ENCODE measurements around the gene ADAMTS13. TPM values are rescaled to one million over a fixed set of nuclear protein-coding genes. Genes with fewer than 3 reads are reported as not detected.
A peak's percentile ranks its signal among the peaks of the same experiment; 100 is the strongest.

The ADAMTS13 gene
- total RNA-seq, 2 experiments from 2014 or later = 1.4 to 2.5 TPM

- ATAC-seq (no peak), DNase-seq (no peak)
- Mint-ChIP-seq H3K4me1 (ENCODE audit: low read depth) (peaks cover 14% of the 10 kb centered on the region), H3K4me3 (peak overlapping the region; percentile 86), H3K27ac (no peak overlapping the region), H3K36me3 (ENCODE audit: low read depth) (no peaks in the 10 kb centered on the region), H3K9me3 (ENCODE audit: insufficient read depth) (no peaks in the 10 kb centered on the region), H3K27me3 (ENCODE audit: low read depth) (peaks cover 12% of the 10 kb centered on the region)
- CTCF ChIA-PET = no interaction called here
- POLR2A ChIA-PET = interaction anchor here (1.2 to 1.4 kb wide), 2 partner anchors 14 to 20 kb away, joined by 3 to 5 read pairs; partner anchors contain the start of gene SLC2A6
These were observed 36.6 kb downstream of the ADAMTS13 start for GRCh38 chr9:133458643-133459312.

GRCh38 chr9:133459476-133460404 lies 37.6 kb downstream of the ADAMTS13 start, which contains the start of gene CACFD1:
TSS of gene CACFD1 (plus strand) at chr9:133459978. CDS start at chr9:133460067, 89 bp downstream.
- no peaks in the 10 kb centered on the region for H3K36me3 Mint-ChIP-seq (ENCODE audit: low read depth)
- H3K27ac Mint-ChIP-seq = peak within 1 kb of the TSS; percentile 83
- DNase-seq (peak; percentile 94), ATAC-seq (peak; percentile 90)
- H3K4me1 Mint-ChIP-seq (ENCODE audit: low read depth) = peaks cover 14% of the 10 kb centered on the region
- H3K27me3 Mint-ChIP-seq (ENCODE audit: low read depth) = peaks cover 12% of the 10 kb centered on the region
- H3K9me3 Mint-ChIP-seq (ENCODE audit: insufficient read depth) = no peaks in the 10 kb centered on the region
- peak within 1 kb of the TSS; percentile 86 for H3K4me3 Mint-ChIP-seq
- POLR2A ChIA-PET = interaction anchor here (0.6 to 1.4 kb wide), 4 partner anchors 15 to 83 kb away, joined by 3 to 5 read pairs (median 4); partner anchors contain the start of gene SLC2A6
- CTCF ChIA-PET = interaction anchor here (0.9 to 1.0 kb wide), 2 partner anchors 19 to 49 kb away, joined by 3 to 4 read pairs; partner anchors contain the start of gene SLC2A6

- DNase-seq (peak; percentile 42), ATAC-seq (no peak)
- Mint-ChIP-seq H3K9me3 (ENCODE audit: insufficient read depth) (no peaks in the 10 kb centered on the region), H3K27me3 (ENCODE audit: low read depth) (peaks cover 12% of the 10 kb centered on the region), H3K36me3 (ENCODE audit: low read depth) (no peaks in the 10 kb centered on the region), H3K27ac (peak overlapping the region; percentile 67), H3K4me1 (ENCODE audit: low read depth) (peaks cover 14% of the 10 kb centered on the region), H3K4me3 (peak overlapping the region; percentile 61)
- ChIA-PET CTCF (interaction anchor here (1.0 kb wide), 1 partner anchor 48 kb away, joined by 3 read pairs; no protein-coding TSS in a partner anchor), POLR2A (no interaction called here)
These were observed 38.4 kb downstream of the ADAMTS13 start for GRCh38 chr9:133460405-133461175.

GRCh38 chr9:133461975-133462374 lies 39.8 kb downstream of the ADAMTS13 start:
- Mint-ChIP-seq H3K27ac (no peak overlapping the region), H3K27me3 (ENCODE audit: low read depth) (peaks cover 12% of the 10 kb centered on the region), H3K9me3 (ENCODE audit: insufficient read depth) (no peaks in the 10 kb centered on the region), H3K4me1 (ENCODE audit: low read depth) (peaks cover 14% of the 10 kb centered on the region), H3K36me3 (ENCODE audit: low read depth) (no peaks in the 10 kb centered on the region), H3K4me3 (no peak overlapping the region)
- ATAC-seq (no peak), DNase-seq (no peak)
- ChIA-PET CTCF (no interaction called here), POLR2A (no interaction called here)

- no peak overlapping the region for H3K4me3 Mint-ChIP-seq
These were observed 41.2 kb downstream of the ADAMTS13 start for GRCh38 chr9:133463234-133463863.

GRCh38 chr9:133463864-133464615 lies 41.9 kb downstream of the ADAMTS13 start:
- DNase-seq (no peak), ATAC-seq (no peak)
- Mint-ChIP-seq H3K36me3 (ENCODE audit: low read depth) (no peaks in the 10 kb centered on the region), H3K9me3 (ENCODE audit: insufficient read depth) (no peaks in the 10 kb centered on the region), H3K4me1 (ENCODE audit: low read depth) (peaks cover 14% of the 10 kb centered on the region), H3K27me3 (ENCODE audit: low read depth) (peaks cover 12% of the 10 kb centered on the region), H3K4me3 (no peak overlapping the region), H3K27ac (no peak overlapping the region)
- ChIA-PET CTCF (no interaction called here), POLR2A (interaction anchor here (1.5 kb wide), 1 partner anchor 9 kb away, joined by 3 read pairs; no protein-coding TSS in a partner anchor)

More at GRCh38 chr9:133463234-133463863, 41.2 kb downstream of the ADAMTS13 start:
- no peaks in the 10 kb centered on the region for H3K9me3 Mint-ChIP-seq (ENCODE audit: insufficient read depth)
- no peak overlapping the region for H3K27ac Mint-ChIP-seq
- DNase-seq = no peak
- H3K4me1 Mint-ChIP-seq (ENCODE audit: low read depth) = peaks cover 14% of the 10 kb centered on the region
- H3K27me3 Mint-ChIP-seq (ENCODE audit: low read depth) = peaks cover 12% of the 10 kb centered on the region
- POLR2A ChIA-PET = interaction anchor here (1.0 to 1.5 kb wide), 2 partner anchors 10 to 22 kb away, joined by 3 to 4 read pairs; no protein-coding TSS in a partner anchor
- ATAC-seq = no peak
- H3K36me3 Mint-ChIP-seq (ENCODE audit: low read depth) = no peaks in the 10 kb centered on the region
- CTCF ChIA-PET = no interaction called here

- ChIA-PET POLR2A (interaction anchor here (1.5 kb wide), 1 partner anchor 9 kb away, joined by 3 read pairs; no protein-coding TSS in a partner anchor), CTCF (no interaction called here)
- no peak overlapping the region for H3K4me3 Mint-ChIP-seq
- no peaks in the 10 kb centered on the region for H3K36me3 Mint-ChIP-seq (ENCODE audit: low read depth)
- peaks cover 10% of the 10 kb centered on the region for H3K4me1 Mint-ChIP-seq (ENCODE audit: low read depth)
- DNase-seq (no peak), ATAC-seq (no peak)
- peaks cover 12% of the 10 kb centered on the region for H3K27me3 Mint-ChIP-seq (ENCODE audit: low read depth)
- H3K27ac Mint-ChIP-seq = no peak overlapping the region
- H3K9me3 Mint-ChIP-seq (ENCODE audit: insufficient read depth) = no peaks in the 10 kb centered on the region
These were observed 42.5 kb downstream of the ADAMTS13 start for GRCh38 chr9:133464638-133465037.

GRCh38 chr9:133465984-133466383 lies 43.8 kb downstream of the ADAMTS13 start:
- H3K27ac Mint-ChIP-seq = no peak overlapping the region
- H3K36me3 Mint-ChIP-seq (ENCODE audit: low read depth) = no peaks in the 10 kb centered on the region
- peaks cover 7% of the 10 kb centered on the region for H3K27me3 Mint-ChIP-seq (ENCODE audit: low read depth)
- POLR2A ChIA-PET = no interaction called here
- CTCF ChIA-PET = no interaction called here
- H3K4me1 Mint-ChIP-seq (ENCODE audit: low read depth) = no peaks in the 10 kb centered on the region
- H3K9me3 Mint-ChIP-seq (ENCODE audit: insufficient read depth) = no peaks in the 10 kb centered on the region
- DNase-seq (no peak), ATAC-seq (no peak)
- no peak overlapping the region for H3K4me3 Mint-ChIP-seq

- CTCF ChIA-PET = no interaction called here
- no peak overlapping the region for H3K27ac Mint-ChIP-seq
- POLR2A ChIA-PET = no interaction called here
- H3K27me3 Mint-ChIP-seq (ENCODE audit: low read depth) = peaks cover 4% of the 10 kb centered on the region
- no peaks in the 10 kb centered on the region for H3K4me1 Mint-ChIP-seq (ENCODE audit: low read depth)
- H3K36me3 Mint-ChIP-seq (ENCODE audit: low read depth) = peaks cover 3% of the 10 kb centered on the region
- no peaks in the 10 kb centered on the region for H3K9me3 Mint-ChIP-seq (ENCODE audit: insufficient read depth)
- no peak overlapping the region for H3K4me3 Mint-ChIP-seq
- no peak for DNase-seq
- ATAC-seq = no peak
These were observed 44.9 kb downstream of the ADAMTS13 start for GRCh38 chr9:133467101-133467500.

- DNase-seq = no peak
- Mint-ChIP-seq H3K4me3 (no peak overlapping the region), H3K36me3 (ENCODE audit: low read depth) (peaks cover 3% of the 10 kb centered on the region), H3K9me3 (ENCODE audit: insufficient read depth) (no peaks in the 10 kb centered on the region), H3K4me1 (ENCODE audit: low read depth) (no peaks in the 10 kb centered on the region), H3K27me3 (ENCODE audit: low read depth) (no peaks in the 10 kb centered on the region), H3K27ac (no peak overlapping the region)
- ChIA-PET POLR2A (no interaction called here), CTCF (no interaction called here)
- ATAC-seq = no peak
These were observed 46.2 kb downstream of the ADAMTS13 start for GRCh38 chr9:133468374-133468773.

All from activated CD8-positive, alpha-beta T cell treated with anti-CD3 and anti-CD28 coated beads, Interleukin-2, amount 10 ng/mL, durations not matched to agents 7 days and 5 days (primary cell).